Neural cell (in vitro differentiated cells): ENCODE results near the gene RPLP2. TPM values are rescaled to one million over a fixed set of nuclear protein-coding genes. Genes with fewer than 3 reads are reported as not detected.
A peak's percentile ranks its signal among the peaks of the same experiment; 100 is the strongest.

Experiments used
- H2AFZ ChIP-seq: fragments of 200-600, 300-800 bp; sonication (generic), shearing (Covaris generic); 2 replicates; pipeline ENCODE4 v1.6.0; 2014; ENCODE audit warnings: low read depth, mild to moderate bottlenecking, antibody characterized with exemption, low read length, moderate library complexity
- H3F3A ChIP-seq: fragments of 200-600 bp; shearing (Covaris generic); 2 replicates; pipeline ENCODE4 v1.6.1; 2016; ENCODE audit warnings: mild to moderate bottlenecking, moderate library complexity, mixed read lengths, antibody characterized with exemption, low read length; ENCODE audit not compliant: insufficient read depth, poor library complexity, severe bottlenecking
- H3K27ac ChIP-seq: fragments of 200-600, 300-800 bp; sonication (generic), shearing (Covaris generic); 2 replicates; pipeline ENCODE4 v1.5.1; 2014; ENCODE audit warnings: mild to moderate bottlenecking, low read length, moderate library complexity
- H3K27me3 ChIP-seq: fragments of 300-800, 200-600 bp; sonication (generic), shearing (Covaris generic); 2 replicates; pipeline ENCODE4 v1.6.0; 2014; ENCODE audit warnings: mild to moderate bottlenecking, low read depth, low read length, moderate library complexity; ENCODE audit not compliant: insufficient read depth
- H3K36me3 ChIP-seq: fragments of 300-800, 200-600 bp; sonication (generic), shearing (Covaris generic); 2 replicates; pipeline ENCODE4 v1.5.1; 2014; ENCODE audit warnings: mild to moderate bottlenecking, antibody characterized with exemption, low read length, moderate library complexity; ENCODE audit not compliant: insufficient read depth
- H3K4me2 ChIP-seq: fragments of 300-800, 200-600 bp; sonication (generic), shearing (Covaris generic); 2 replicates; pipeline ENCODE4 v1.6.0; 2014; ENCODE audit warnings: mild to moderate bottlenecking, low read length
- H3K4me3 ChIP-seq: fragments of 300-800, 200-600 bp; sonication (generic), shearing (Covaris generic); 2 replicates; pipeline ENCODE4 v1.5.1; 2014; ENCODE audit warnings: mild to moderate bottlenecking, low read length, moderate library complexity
- H3K79me2 ChIP-seq: fragments of 200-600 bp; shearing (Covaris generic); replicated peaks from 2 replicates; pipeline ENCODE4 v1.6.0; 2014; ENCODE audit warnings: mild to moderate bottlenecking, low read length, moderate library complexity; ENCODE audit not compliant: insufficient read depth
- H3K9ac ChIP-seq: fragments of 300-800, 200-600 bp; sonication (generic), shearing (Covaris generic); 2 replicates; pipeline ENCODE4 v1.6.1; 2016; ENCODE audit warnings: mild to moderate bottlenecking, low read length, mixed read lengths
- H3K9me2 ChIP-seq: fragments of 200-600 bp; shearing (Covaris generic); 2 replicates; pipeline ENCODE4 v1.6.1; 2016; ENCODE audit warnings: mild to moderate bottlenecking, low read length, mixed read lengths; ENCODE audit not compliant: insufficient read depth
- H3K9me3 ChIP-seq: fragments of 200-600, 300-800 bp; sonication (generic), shearing (Covaris generic); 2 replicates; pipeline ENCODE4 v1.6.1; 2016; ENCODE audit warnings: mild to moderate bottlenecking, mixed run types, low read length, moderate library complexity, mixed read lengths
- H4K20me1 ChIP-seq: fragments of 200-600 bp; shearing (Covaris generic); 2 replicates; pipeline ENCODE4 v1.6.1; 2016; ENCODE audit warnings: mild to moderate bottlenecking, mixed run types; ENCODE audit not compliant: insufficient read depth
- CTCF ChIP-seq: fragments of 450-650 bp; IDR thresholded peaks from 2 replicates; pipeline ENCODE4 v1.5.1; 2014; ENCODE audit warnings: antibody characterized with exemption, mild to moderate bottlenecking, moderate library complexity; ENCODE audit not compliant: poor library complexity, severe bottlenecking
- EP300 ChIP-seq: fragments of 450-650 bp; conservative IDR thresholded peaks from 2 replicates; pipeline ENCODE4 v1.6.1; 2014; ENCODE audit warnings: antibody characterized with exemption, mild to moderate bottlenecking, moderate library complexity; ENCODE audit not compliant: poor library complexity, severe bottlenecking
- EZH2 ChIP-seq: fragments of 200-600, 300-800 bp; shearing (Covaris generic), sonication (generic); IDR thresholded peaks from 2 replicates; pipeline ENCODE4 v1.6.1; 2014; ENCODE audit warnings: antibody characterized with exemption, low read length, borderline replicate concordance, mild to moderate bottlenecking; ENCODE audit not compliant: insufficient read depth, poor library complexity, severe bottlenecking
- MXI1 ChIP-seq: fragments of 450-650 bp; conservative IDR thresholded peaks from 2 replicates; pipeline ENCODE4 v1.6.1; 2014; ENCODE audit warnings: antibody characterized with exemption, mild to moderate bottlenecking; ENCODE audit not compliant: poor library complexity, severe bottlenecking
- POLR2AphosphoS5 ChIP-seq: IDR thresholded peaks from 2 replicates; pipeline ENCODE4 v1.6.1; 2012
- RAD21 ChIP-seq: fragments of 450-650 bp; conservative IDR thresholded peaks from 2 replicates; pipeline ENCODE4 v1.6.1; 2014; ENCODE audit warnings: antibody characterized with exemption, mild to moderate bottlenecking, moderate library complexity
- REST ChIP-seq: IDR thresholded peaks from 2 replicates; pipeline ENCODE4 v1.6.1; 2012; ENCODE audit warnings: borderline replicate concordance
- SMC3 ChIP-seq: fragments of 450-650 bp; conservative IDR thresholded peaks from 2 replicates; pipeline ENCODE4 v1.6.1; 2014; ENCODE audit warnings: antibody characterized with exemption, mild to moderate bottlenecking, moderate library complexity; ENCODE audit not compliant: poor library complexity
- TAF1 ChIP-seq: IDR thresholded peaks from 2 replicates; pipeline ENCODE4 v1.6.1; 2012; ENCODE audit warnings: low read depth
- polyA plus RNA-seq: library from polyadenylated mRNA; depleted of rRNA; stranded (reverse); fragments of >200 nt; gene quantifications from 2 replicates; pipeline ENCODE4 v1.2.3, GENCODE V29; 2014

The RPLP2 gene
- polyA plus RNA-seq, 1 donor from 2014 or later, result 147 TPM

DNA sequence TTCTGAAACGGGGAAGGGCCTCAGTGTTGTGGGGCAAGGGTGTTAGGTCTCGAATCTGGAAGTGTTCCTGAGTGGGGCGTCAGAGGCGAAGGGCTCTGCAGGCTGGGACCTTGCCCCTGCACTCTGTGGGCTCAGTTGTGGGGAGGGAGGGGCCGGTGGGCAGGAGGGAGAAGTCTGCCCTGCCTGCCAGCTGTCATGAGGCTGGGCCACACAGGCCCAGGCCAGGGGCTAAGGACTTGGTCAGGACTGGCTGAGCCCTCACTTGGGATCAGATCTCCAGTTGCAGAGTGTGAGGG, 18.1 kb downstream of the RPLP2 start, which contains the start of gene CRACR2B:
TSS of gene CRACR2B (plus strand) at position 23 of the 296 bp plus-strand sequence. CDS start 689 bp downstream, outside the sequence.
- Histone ChIP-seq H4K20me1 (no peaks in the 10 kb centered on the region), H3K9me2 (no peaks in the 10 kb centered on the region), H3F3A (no peaks in the 10 kb centered on the region), H3K79me2 (no peaks in the 10 kb centered on the region), H3K36me3 (no peaks in the 10 kb centered on the region), H3K9me3 (no peaks in the 10 kb centered on the region), H3K9ac (peak within 1 kb of the TSS; percentile 25), H3K27ac (no peak within 1 kb of the TSS), H3K4me2 (no peak within 1 kb of the TSS), H3K4me3 (peak within 1 kb of the TSS; percentile 69), H3K27me3 (peaks cover 42% of the 10 kb centered on the region), H2AFZ (no peak within 1 kb of the TSS)
- no peak for TF ChIP-seq EP300
- no peak for TF ChIP-seq SMC3
- TF ChIP-seq POLR2AphosphoS5, result no peak
- TF ChIP-seq MXI1, result no peak
- TF ChIP-seq EZH2, result no peak
- TF ChIP-seq CTCF, result no peak

DNA sequence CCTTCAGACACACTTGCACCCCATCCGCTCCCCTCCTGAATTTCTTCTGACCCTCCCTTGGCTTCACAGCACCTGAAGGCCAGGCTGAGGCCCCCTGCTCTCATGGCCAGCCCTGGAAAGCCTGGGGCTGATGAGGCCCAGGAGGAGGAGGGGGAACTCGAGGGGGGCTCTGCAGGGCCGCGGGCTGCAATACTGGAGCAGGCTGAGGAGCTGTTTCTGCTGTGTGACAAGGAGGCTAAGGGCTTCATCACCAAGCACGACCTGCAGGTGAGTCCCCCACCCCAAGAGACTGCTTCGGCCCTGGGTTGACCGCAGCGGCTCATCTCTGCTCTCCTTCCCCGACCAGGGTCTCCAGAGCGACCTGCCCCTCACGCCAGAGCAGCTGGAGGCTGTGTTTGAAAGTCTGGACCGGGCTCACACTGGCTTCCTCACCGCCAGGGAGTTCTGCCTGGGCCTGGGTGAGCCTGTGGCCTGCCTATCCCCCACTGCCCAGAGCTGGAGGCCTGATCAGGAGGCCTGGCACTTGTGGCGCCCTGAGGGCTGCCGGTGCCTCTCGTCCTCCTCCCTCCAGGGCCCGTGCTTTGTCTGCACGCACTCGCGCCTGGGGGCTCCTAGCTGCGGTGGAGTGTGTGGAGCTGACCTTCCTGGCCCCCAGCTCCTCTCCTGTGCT, 18.9 kb downstream of the RPLP2 start:
- H3K9ac ChIP-seq, result peak overlapping the region; percentile 25
- no peaks in the 10 kb centered on the region for H3F3A ChIP-seq
- TF ChIP-seq TAF1, result no peak
- no peak for TF ChIP-seq CTCF
- no peak for TF ChIP-seq EZH2
- TF ChIP-seq EP300, result no peak
- TF ChIP-seq POLR2AphosphoS5, result no peak
- no peak for TF ChIP-seq MXI1
- no peak for TF ChIP-seq SMC3
- no peak for TF ChIP-seq RAD21
- TF ChIP-seq REST, result no peak
- H3K79me2 ChIP-seq, result no peaks in the 10 kb centered on the region
- no peak overlapping the region for H3K27ac ChIP-seq
- no peaks in the 10 kb centered on the region for H3K9me2 ChIP-seq
- no peaks in the 10 kb centered on the region for H4K20me1 ChIP-seq
- H3K4me2 ChIP-seq, result no peak overlapping the region
- no peaks in the 10 kb centered on the region for H3K36me3 ChIP-seq
- H3K27me3 ChIP-seq, result peaks cover 42% of the 10 kb centered on the region
- peak overlapping the region; percentile 69 for H3K4me3 ChIP-seq
- no peaks in the 10 kb centered on the region for H3K9me3 ChIP-seq
- H2AFZ ChIP-seq, result no peak overlapping the region
